Right cardiac atrium (tissue), 5 donors: ENCODE measurements around the gene LRG1. TPM values are rescaled to one million over a fixed set of nuclear protein-coding genes. Genes with fewer than 3 reads are reported as not detected.
A peak's percentile ranks its signal among the peaks of the same experiment; 100 is the strongest.
"Not testable (repeated sequence)": the region's sequence is repeated elsewhere in the genome, so short reads cannot be mapped to it uniquely, and the experiment has no call there.

Experiments
- ATAC-seq, 2 donors: fragments of 200-7000 bp; cut with Tn5 transposase; one replicate each; pipeline versions ENCODE4 v1.8.0 to v1.9.1; 2020; ENCODE audit warnings: moderate library complexity in 2 of 2, mild to moderate bottlenecking in 1 of 2
- DNase-seq, 3 donors: peaks; one replicate each; pipeline ENCODE4 v3.0.0-alpha.2; 2020
- H3K27ac ChIP-seq: one replicate; pipeline ENCODE4 v1.5.1; 2013; ENCODE audit warnings: mild to moderate bottlenecking, low read length, control low read depth, moderate library complexity
- H3K27me3 ChIP-seq: one replicate; pipeline ENCODE4 v1.6.1; 2013; ENCODE audit not compliant: control insufficient read depth, insufficient read depth
- H3K4me1 ChIP-seq: one replicate; pipeline ENCODE4 v1.6.1; 2013; ENCODE audit warnings: low read length; ENCODE audit not compliant: control insufficient read depth, insufficient read depth
- H3K4me3 ChIP-seq: one replicate; pipeline ENCODE4 v1.5.1; 2013; ENCODE audit warnings: low read length, control low read depth
- H3K9me3 ChIP-seq: one replicate; pipeline ENCODE4 v1.6.1; 2013; ENCODE audit warnings: low read length; ENCODE audit not compliant: control insufficient read depth
- WGBS: extraction: QIAGEN DNeasy Blood & Tissue Kit; methylation state at CpG from one replicate; pipeline ENCODE4 v1.1.7; 2013; 5-methylcytosine and 5-hydroxymethylcytosine counted together
- intact Hi-C, 4 donors: fragments of 100-400 bp; cut with DNase I; formaldehyde crosslinking; loops; one replicate each; pipeline versions ENCODE4 v1.11.0 to v1.14.0; 2022 to 2023
- polyA plus RNA-seq: library from polyadenylated mRNA; stranded (reverse); fragments of 200-250 nt; gene quantifications from one replicate; pipeline ENCODE4 v1.2.3, GENCODE V29; 2013
- total RNA-seq, 4 donors: library from RNA; stranded (reverse); fragmentation: NEBNext Ultra II Directional; extraction: Animal tissue kit (Norgen Biotek cat#: 25700); gene quantifications; one replicate each; pipeline ENCODE4 v1.2.1, GENCODE V29; 2021
- donor health status: healthy with polysubstance abuse.
- donor health status: DM: no; HTN: yes; CAD: no.
- donor health status: DM: no; HTN: no; CAD: no.
- donor health status: DM: no; HTN: yes; CAD: no; lungs with severe emphysema.
- donor health status: DM: yes; HTN: yes; CAD: no.

LRG1 gene
- total and polyA plus RNA-seq, 5 donors: 0.20 to 1.1 (median 0.35) TPM

GRCh38 chr19:4573682-4574081, 33.8 kb upstream of the LRG1 start:
- intact Hi-C loops: no loop called here
- Histone ChIP-seq H3K9me3 (no peaks in the 10 kb centered on the region), H3K4me1 (no peaks in the 10 kb centered on the region), H3K27ac (no peak overlapping the region), H3K27me3 (no peaks in the 10 kb centered on the region), H3K4me3 (no peak overlapping the region)
- ATAC-seq (no peak), DNase-seq (no peak)
- WGBS: 77% methylated on average over 6 of the region's 6 CpGs

GRCh38 chr19:4571305-4571917, 31.6 kb upstream of the LRG1 start:
- no peak overlapping the region for H3K27ac ChIP-seq
- no peaks in the 10 kb centered on the region for H3K27me3 ChIP-seq
- H3K4me1 ChIP-seq: no peaks in the 10 kb centered on the region
- WGBS: 41% methylated on average over 22 of the region's 22 CpGs
- ATAC-seq: no peak
- H3K4me3 ChIP-seq: no peak overlapping the region
- DNase-seq: peak in 1 of 3 donors; percentile 39
- no peaks in the 10 kb centered on the region for H3K9me3 ChIP-seq
- intact Hi-C loops: no loop called here

- WGBS: 95% methylated on average over 5 of the region's 5 CpGs
- intact Hi-C loops: no loop called here
- H3K4me1 ChIP-seq: no peaks in the 10 kb centered on the region
- DNase-seq (no peak), ATAC-seq (no peak)
- H3K27ac ChIP-seq: no peak overlapping the region
- H3K4me3 ChIP-seq: no peak overlapping the region
- H3K27me3 ChIP-seq: no peaks in the 10 kb centered on the region
- no peaks in the 10 kb centered on the region for H3K9me3 ChIP-seq
These were observed 31.1 kb upstream of the LRG1 start for GRCh38 chr19:4570916-4571304.

GRCh38 chr19:4570402-4570801, 30.6 kb upstream of the LRG1 start:
- Histone ChIP-seq H3K4me1 (no peaks in the 10 kb centered on the region), H3K4me3 (no peak overlapping the region), H3K27me3 (no peaks in the 10 kb centered on the region), H3K27ac (no peak overlapping the region), H3K9me3 (no peaks in the 10 kb centered on the region)
- DNase-seq: no peak
- intact Hi-C loops: no loop called here
- 91% methylated on average over 11 of the region's 11 CpGs for WGBS
- no peak for ATAC-seq

- H3K27ac ChIP-seq: no peak overlapping the region
- H3K4me3 ChIP-seq: no peak overlapping the region
- WGBS: 81% methylated on average over 7 of the region's 7 CpGs
- H3K27me3 ChIP-seq: no peaks in the 10 kb centered on the region
- intact Hi-C loops: no loop called here
- ATAC-seq (no peak), DNase-seq (no peak)
- H3K4me1 ChIP-seq: no peaks in the 10 kb centered on the region
- H3K9me3 ChIP-seq: no peaks in the 10 kb centered on the region
These were observed 29.1 kb upstream of the LRG1 start for GRCh38 chr19:4568886-4569285.

GRCh38 chr19:4567584-4568071, 27.8 kb upstream of the LRG1 start:
- H3K4me1 ChIP-seq: no peaks in the 10 kb centered on the region
- no peaks in the 10 kb centered on the region for H3K9me3 ChIP-seq
- no peaks in the 10 kb centered on the region for H3K27me3 ChIP-seq
- H3K27ac ChIP-seq: no peak overlapping the region
- DNase-seq: peak; percentile 72 to 88 (median 87)
- WGBS: 43% methylated on average over 14 of the region's 14 CpGs
- ATAC-seq: peak; percentile 75 to 88
- H3K4me3 ChIP-seq: no peak overlapping the region
- intact Hi-C loops: no loop called here

GRCh38 chr19:4566402-4567051, 26.7 kb upstream of the LRG1 start:
- Histone ChIP-seq H3K27ac (no peak overlapping the region), H3K4me1 (no peaks in the 10 kb centered on the region), H3K27me3 (no peaks in the 10 kb centered on the region), H3K4me3 (no peak overlapping the region), H3K9me3 (no peaks in the 10 kb centered on the region)
- WGBS: 90% methylated on average over 35 of the region's 35 CpGs
- intact Hi-C loops: no loop called here
- DNase-seq (peak in 1 of 3 donors; percentile 46), ATAC-seq (no peak)

GRCh38 chr19:4563562-4563961, 23.7 kb upstream of the LRG1 start:
- H3K4me1 ChIP-seq, ATAC-seq, intact Hi-C loops, H3K4me3 ChIP-seq, H3K27me3 ChIP-seq, H3K27ac ChIP-seq, H3K9me3 ChIP-seq: not testable (repeated sequence)
- DNase-seq: peak in 1 of 3 donors; percentile 2
- WGBS: 77% methylated on average over 5 of the region's 5 CpGs

GRCh38 chr19:4562085-4562484, 22.2 kb upstream of the LRG1 start:
- 72% methylated on average over 7 of the region's 7 CpGs for WGBS

GRCh38 chr19:4559569-4559968, 19.7 kb upstream of the LRG1 start, which contains the start of gene SEMA6B:
Gene SEMA6B, minus strand, starts transcription at chr19:4559684. Its CDS starts 1,227 bp downstream, at chr19:4558457.
- peak within 1 kb of the TSS; percentile 65 for H3K4me3 ChIP-seq
- intact Hi-C loops: loop anchor here in 2 of 4 donors (5.0 kb wide), 1 partner anchor 78 kb away; the partner anchor contains the start of gene TNFAIP8L1 (in 2 of the 2)
- H3K27me3 ChIP-seq: no peaks in the 10 kb centered on the region
- DNase-seq: peak; percentile 71 to 81 (median 72)
- peak; percentile 69 to 83 for ATAC-seq
- no peaks in the 10 kb centered on the region for H3K4me1 ChIP-seq
- no peaks in the 10 kb centered on the region for H3K9me3 ChIP-seq
- WGBS: 61% methylated on average over 13 of the region's 13 CpGs
- H3K27ac ChIP-seq: peak within 1 kb of the TSS; percentile 81

More at GRCh38 chr19:4562085-4562484, 22.2 kb upstream of the LRG1 start:
- DNase-seq, H3K4me1 ChIP-seq, H3K27me3 ChIP-seq, H3K9me3 ChIP-seq, intact Hi-C loops, H3K27ac ChIP-seq, H3K4me3 ChIP-seq: not testable (repeated sequence)
- ATAC-seq: peak in 1 of 2 donors; percentile 42
